ENCODE measurements around the gene HNRNPH1.
"Not testable (repeated sequence)": the region's sequence is repeated elsewhere in the genome, so short reads cannot be mapped to it uniquely, and the experiment has no call there.

GRCh38 chr5:179644766-179645165 is 21.3 kb upstream of the HNRNPH1 start:
- TF ChIP-seq EP300 (IDR thresholded peaks at IDR 0.05; ENCODE audit: low read depth in 2 of 2, low read length in 2 of 2); EP300 (CRISPR knock-in tag; IDR thresholded peaks at IDR 0.05; ENCODE audit: borderline replicate concordance); MAZ (IDR thresholded peaks at IDR 0.05; ENCODE audit: borderline replicate concordance, low read depth, low read length); MAZ (CRISPR knock-in tag; IDR thresholded peaks at IDR 0.05; ENCODE audit: low read depth); ZNF609 (CRISPR knock-in tag; IDR thresholded peaks at IDR 0.05; ENCODE audit: borderline replicate concordance); ZBTB46 (CRISPR knock-in tag; IDR thresholded peaks at IDR 0.05; ENCODE audit: borderline replicate concordance); CTCF (CRISPR knock-in tag; IDR thresholded peaks at IDR 0.05); ZNF589 (CRISPR knock-in tag; conservative IDR thresholded peaks at IDR 0.05); MTA3 (CRISPR knock-in tag; IDR thresholded peaks at IDR 0.05); NCOR1 (IDR thresholded peaks at IDR 0.05; ENCODE audit: borderline replicate concordance, low read length); ZNF121 (CRISPR knock-in tag; IDR thresholded peaks at IDR 0.05); XBP1 (CRISPR knock-in tag; IDR thresholded peaks at IDR 0.05); THRA (CRISPR knock-in tag; IDR thresholded peaks at IDR 0.05; ENCODE audit: borderline replicate concordance); SMC3 (IDR thresholded peaks at IDR 0.05; ENCODE audit: low read length); ATF3 (CRISPR knock-in tag; IDR thresholded peaks at IDR 0.05); NFE2L2 (IDR thresholded peaks at IDR 0.05; ENCODE audit: low read length): not testable (repeated sequence)

Data from HepG2 (cell line).